ENCODE results near the gene KDM5B. TPM values are rescaled to one million over a fixed set of nuclear protein-coding genes. Genes with fewer than 3 reads are reported as not detected.

KDM5B gene
- total and polyA plus RNA-seq, 8 donors, result 7.3 to 47.0 (median 22.9) TPM

- H3K27me3 ChIP-seq, result no peaks in the 10 kb centered on the region
- no peak for ATAC-seq
- intact Hi-C loops (cut with DNase I), result no loop called here
Measured at GRCh38 chr1:202843081-202843480, 34.9 kb upstream of the KDM5B start.

GRCh38 chr1:202837746-202838262 lies 29.6 kb upstream of the KDM5B start:
- intact Hi-C loops (cut with DNase I), result no loop called here
- TF ChIP-seq CTCF (IDR thresholded peaks at IDR 0.05), result no peak

More at GRCh38 chr1:202843081-202843480, 34.9 kb upstream of the KDM5B start:
- 74 to 84% methylated on average over 11 of the region's 11 CpGs for WGBS, 2 donors
- DNase-seq (no peak), FAIRE-seq (no peak)
- no peak for TF ChIP-seq CTCF (IDR thresholded peaks at IDR 0.05)
- Histone ChIP-seq H3K4me3 (no peak overlapping the region), H3K9me3 (no peaks in the 10 kb centered on the region), H3K4me1 (no peaks in the 10 kb centered on the region), H3K27ac (no peak overlapping the region), H3K36me3 (no peaks in the 10 kb centered on the region)

GRCh38 chr1:202836623-202837403 lies 28.6 kb upstream of the KDM5B start:
- FAIRE-seq, result no peak
- no peaks in the 10 kb centered on the region for H3K9me3 ChIP-seq
- intact Hi-C loops (cut with DNase I), result no loop called here

More at GRCh38 chr1:202837746-202838262, 29.6 kb upstream of the KDM5B start:
- no peaks in the 10 kb centered on the region for H3K36me3 ChIP-seq
- H3K27ac ChIP-seq, result no peak overlapping the region
- no peak overlapping the region for H3K4me3 ChIP-seq
- WGBS, 2 donors, result 70 to 73% methylated on average over 5 of the region's 5 CpGs
- ATAC-seq (no peak), FAIRE-seq (no peak), DNase-seq (no peak)
- H3K27me3 ChIP-seq, result no peaks in the 10 kb centered on the region
- no peaks in the 10 kb centered on the region for H3K4me1 ChIP-seq
- H3K9me3 ChIP-seq, result no peaks in the 10 kb centered on the region

GRCh38 chr1:202835548-202836072 lies 27.4 kb upstream of the KDM5B start:
- no peaks in the 10 kb centered on the region for H3K36me3 ChIP-seq
- no peak for TF ChIP-seq CTCF (IDR thresholded peaks at IDR 0.05)
- FAIRE-seq, result no peak
- no peaks in the 10 kb centered on the region for H3K27me3 ChIP-seq
- H3K4me3 ChIP-seq, result no peak overlapping the region
- WGBS, 2 donors, result 49 to 50% methylated on average over 3 of the region's 3 CpGs
- intact Hi-C loops (cut with DNase I), result no loop called here
- no peak for ATAC-seq
- DNase-seq, result no peak
- no peak overlapping the region for H3K27ac ChIP-seq
- H3K4me1 ChIP-seq, result no peaks in the 10 kb centered on the region
- no peaks in the 10 kb centered on the region for H3K9me3 ChIP-seq

More at GRCh38 chr1:202836623-202837403, 28.6 kb upstream of the KDM5B start:
- H3K4me3 ChIP-seq, result no peak overlapping the region
- H3K36me3 ChIP-seq, result no peaks in the 10 kb centered on the region
- 57 to 60% methylated on average over 5 of the region's 5 CpGs for WGBS, 2 donors
- no peaks in the 10 kb centered on the region for H3K4me1 ChIP-seq
- no peak overlapping the region for H3K27ac ChIP-seq
- no peaks in the 10 kb centered on the region for H3K27me3 ChIP-seq
- DNase-seq (no peak), ATAC-seq (peak in 1 of 4 donors; percentile 44)
- no peak for TF ChIP-seq CTCF (IDR thresholded peaks at IDR 0.05)

Data from pancreas (tissue), 10 donors.